Activated CD8-positive, alpha-beta memory T cell treated with anti-CD3 and anti-CD28 coated beads, Interleukin-2, amount 10 ng/mL, durations not matched to agents 7 days and 5 days (primary cell): ENCODE data around the gene ARHGAP32. TPM values are rescaled to one million over a fixed set of nuclear protein-coding genes. Genes with fewer than 3 reads are reported as not detected.

Source experiments
- ATAC-seq: fragments of 150-1000 bp; cut with Tn5 transposase; one replicate; pipeline ENCODE4 v1.10.0; 2021; ENCODE audit warnings: moderate library complexity
- CTCF ChIA-PET: fragments of 350-600 bp; sonication (Branson Sonifier 250); formaldehyde crosslinking; loops from one replicate; lab custom pipeline; 2021; ENCODE audit warnings: antibody characterized with exemption; lab: Charles Lee
- DNase-seq: peaks from one replicate; pipeline ENCODE4 v3.0.0-alpha.2; 2020
- H3K27ac Mint-ChIP-seq: one replicate; pipeline ENCODE4 v1.8.0; 2021; ENCODE audit warnings: mild to moderate bottlenecking, mixed read lengths
- H3K27me3 Mint-ChIP-seq: one replicate; pipeline ENCODE4 v1.8.0; 2021; ENCODE audit warnings: mixed read lengths
- H3K36me3 Mint-ChIP-seq: one replicate; pipeline ENCODE4 v1.8.0; 2021; ENCODE audit warnings: mild to moderate bottlenecking, mixed read lengths
- H3K4me1 Mint-ChIP-seq: one replicate; pipeline ENCODE4 v1.8.0; 2021; ENCODE audit warnings: mixed read lengths
- H3K4me3 Mint-ChIP-seq: one replicate; pipeline ENCODE4 v1.8.0; 2021; ENCODE audit warnings: mild to moderate bottlenecking, moderate library complexity, mixed read lengths
- H3K9me3 Mint-ChIP-seq: one replicate; pipeline ENCODE4 v1.8.0; 2022; ENCODE audit warnings: low read depth, mixed read lengths
- total RNA-seq, 2 experiments: library from RNA; stranded (reverse); gene quantifications; one replicate each; pipeline ENCODE4 v1.2.3, GENCODE V29; 2021

ARHGAP32 gene
- total RNA-seq, 2 experiments from 2014 or later = 1.0 to 1.3 TPM

GRCh38 chr11:129215506-129216245, 23.6 kb upstream of the ARHGAP32 start:
- H3K9me3 Mint-ChIP-seq = no peaks in the 10 kb centered on the region
- CTCF ChIA-PET = no interaction called here
- H3K4me1 Mint-ChIP-seq = peaks cover 2% of the 10 kb centered on the region
- H3K36me3 Mint-ChIP-seq = no peaks in the 10 kb centered on the region
- H3K27ac Mint-ChIP-seq = no peak overlapping the region
- DNase-seq (no peak), ATAC-seq (no peak)
- no peak overlapping the region for H3K4me3 Mint-ChIP-seq
- no peaks in the 10 kb centered on the region for H3K27me3 Mint-ChIP-seq

DNA sequence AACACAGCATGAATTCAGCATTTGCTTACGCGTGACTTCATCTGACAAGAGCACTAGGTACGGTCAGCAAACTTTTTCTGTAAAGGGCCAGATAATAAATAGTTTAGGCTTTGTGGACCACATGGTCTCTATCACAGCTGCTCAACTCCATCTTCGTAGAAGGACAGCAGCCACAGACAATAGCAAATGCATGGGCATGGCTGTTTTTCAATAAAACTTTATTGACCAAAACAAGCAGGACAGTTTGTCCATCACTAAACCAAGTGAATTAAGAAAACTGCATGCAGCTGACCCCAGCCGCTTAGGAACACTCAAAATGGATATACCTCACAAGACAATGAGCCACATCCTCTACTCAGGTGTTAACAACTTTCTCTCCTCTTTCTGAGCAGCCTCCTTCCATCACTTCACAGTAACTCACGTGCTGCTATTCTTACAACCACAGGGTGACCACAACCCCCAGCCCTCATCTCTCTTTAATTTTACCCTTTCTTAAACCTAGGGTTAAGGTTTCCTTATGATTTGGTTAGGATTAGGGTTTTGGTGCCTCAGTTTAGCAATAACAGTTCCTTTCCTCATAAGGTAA, 22.7 kb upstream of the ARHGAP32 start:
- no peak for DNase-seq
- CTCF ChIA-PET = no interaction called here
- Mint-ChIP-seq H3K4me1 (peaks cover 2% of the 10 kb centered on the region), H3K27ac (no peak overlapping the region), H3K9me3 (no peaks in the 10 kb centered on the region), H3K27me3 (no peaks in the 10 kb centered on the region), H3K4me3 (no peak overlapping the region), H3K36me3 (no peaks in the 10 kb centered on the region)
- no peak for ATAC-seq

DNA sequence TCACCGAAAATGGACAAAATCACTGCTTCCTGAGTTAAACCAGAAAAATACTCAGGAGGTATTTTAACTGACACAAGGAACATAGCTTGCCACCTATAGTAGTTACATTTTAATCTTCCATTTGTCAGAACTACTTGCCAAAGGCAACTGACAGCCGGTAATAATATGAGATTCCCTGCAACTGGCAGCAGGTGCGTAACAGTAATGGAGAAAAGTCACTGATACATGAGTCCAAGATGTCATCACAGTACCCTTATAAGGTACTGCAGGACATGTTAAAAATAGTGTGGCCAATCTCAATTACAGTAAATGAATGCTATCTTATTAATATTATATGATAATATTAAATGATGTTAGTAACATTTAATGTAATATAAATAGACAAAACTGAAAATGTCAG, 21.1 kb upstream of the ARHGAP32 start:
- CTCF ChIA-PET = no interaction called here
- H3K4me3 Mint-ChIP-seq = no peak overlapping the region
- H3K27ac Mint-ChIP-seq = no peak overlapping the region
- H3K36me3 Mint-ChIP-seq = no peaks in the 10 kb centered on the region
- ATAC-seq (no peak), DNase-seq (no peak)
- peaks cover 2% of the 10 kb centered on the region for H3K4me1 Mint-ChIP-seq
- H3K9me3 Mint-ChIP-seq = no peaks in the 10 kb centered on the region
- no peaks in the 10 kb centered on the region for H3K27me3 Mint-ChIP-seq

GRCh38 chr11:129211397-129211796, 19.3 kb upstream of the ARHGAP32 start:
- no peaks in the 10 kb centered on the region for H3K36me3 Mint-ChIP-seq
- ATAC-seq = no peak
- H3K9me3 Mint-ChIP-seq = no peaks in the 10 kb centered on the region
- H3K27me3 Mint-ChIP-seq = no peaks in the 10 kb centered on the region
- H3K4me1 Mint-ChIP-seq = peaks cover 2% of the 10 kb centered on the region
- CTCF ChIA-PET = no interaction called here
- DNase-seq = no peak
- no peak overlapping the region for H3K27ac Mint-ChIP-seq
- H3K4me3 Mint-ChIP-seq = no peak overlapping the region

DNA sequence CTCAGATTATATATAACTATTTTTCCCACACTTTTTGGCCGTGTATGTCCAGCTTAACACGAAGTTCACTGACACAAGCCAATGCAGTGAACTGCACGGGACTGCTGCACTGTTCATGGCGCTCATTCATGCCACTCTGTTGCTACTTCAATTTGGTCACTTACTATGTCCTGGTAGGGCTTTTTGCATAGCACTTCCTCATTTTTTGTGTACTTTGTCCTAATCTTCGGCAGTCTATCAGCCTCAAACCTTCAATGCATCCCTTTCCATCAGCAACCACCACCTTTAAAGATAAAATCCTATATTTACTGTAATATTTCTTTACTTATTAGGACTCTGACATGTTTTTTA, 18.7 kb upstream of the ARHGAP32 start:
- Mint-ChIP-seq H3K4me3 (no peak overlapping the region), H3K27ac (no peak overlapping the region), H3K27me3 (no peaks in the 10 kb centered on the region), H3K9me3 (no peaks in the 10 kb centered on the region), H3K4me1 (peaks cover 2% of the 10 kb centered on the region), H3K36me3 (no peaks in the 10 kb centered on the region)
- no peak for DNase-seq
- no peak for ATAC-seq
- CTCF ChIA-PET = no interaction called here

GRCh38 chr11:129209891-129210830, 18.0 kb upstream of the ARHGAP32 start:
- H3K36me3 Mint-ChIP-seq = no peaks in the 10 kb centered on the region
- no peak overlapping the region for H3K4me3 Mint-ChIP-seq
- no peaks in the 10 kb centered on the region for H3K27me3 Mint-ChIP-seq
- DNase-seq (no peak), ATAC-seq (no peak)
- no peaks in the 10 kb centered on the region for H3K9me3 Mint-ChIP-seq
- no peak overlapping the region for H3K27ac Mint-ChIP-seq
- CTCF ChIA-PET = no interaction called here
- H3K4me1 Mint-ChIP-seq = peaks cover 2% of the 10 kb centered on the region

DNA sequence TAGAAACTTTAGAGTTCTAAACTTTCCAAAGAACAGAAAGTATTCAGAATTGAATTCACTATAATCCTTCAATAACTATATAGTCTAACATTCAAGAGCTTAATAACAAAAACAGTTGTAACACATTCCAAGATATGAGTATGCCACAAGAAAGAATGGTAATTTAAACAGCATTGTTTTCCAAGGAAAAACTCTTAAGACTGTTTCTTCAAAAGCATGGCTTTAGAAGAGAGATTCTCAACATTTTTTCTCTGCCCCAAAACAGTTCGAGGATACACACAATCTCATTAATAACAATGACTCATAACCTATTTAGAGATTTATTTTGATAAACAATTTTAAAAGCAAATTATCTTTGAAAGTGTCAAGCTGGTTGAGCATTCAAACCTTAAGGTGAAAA, 16.7 kb upstream of the ARHGAP32 start:
- DNase-seq = no peak
- no peaks in the 10 kb centered on the region for H3K27me3 Mint-ChIP-seq
- H3K36me3 Mint-ChIP-seq = no peaks in the 10 kb centered on the region
- no peak overlapping the region for H3K27ac Mint-ChIP-seq
- no peaks in the 10 kb centered on the region for H3K4me1 Mint-ChIP-seq
- no peaks in the 10 kb centered on the region for H3K9me3 Mint-ChIP-seq
- H3K4me3 Mint-ChIP-seq = no peak overlapping the region
- ATAC-seq = no peak
- CTCF ChIA-PET = no interaction called here

DNA sequence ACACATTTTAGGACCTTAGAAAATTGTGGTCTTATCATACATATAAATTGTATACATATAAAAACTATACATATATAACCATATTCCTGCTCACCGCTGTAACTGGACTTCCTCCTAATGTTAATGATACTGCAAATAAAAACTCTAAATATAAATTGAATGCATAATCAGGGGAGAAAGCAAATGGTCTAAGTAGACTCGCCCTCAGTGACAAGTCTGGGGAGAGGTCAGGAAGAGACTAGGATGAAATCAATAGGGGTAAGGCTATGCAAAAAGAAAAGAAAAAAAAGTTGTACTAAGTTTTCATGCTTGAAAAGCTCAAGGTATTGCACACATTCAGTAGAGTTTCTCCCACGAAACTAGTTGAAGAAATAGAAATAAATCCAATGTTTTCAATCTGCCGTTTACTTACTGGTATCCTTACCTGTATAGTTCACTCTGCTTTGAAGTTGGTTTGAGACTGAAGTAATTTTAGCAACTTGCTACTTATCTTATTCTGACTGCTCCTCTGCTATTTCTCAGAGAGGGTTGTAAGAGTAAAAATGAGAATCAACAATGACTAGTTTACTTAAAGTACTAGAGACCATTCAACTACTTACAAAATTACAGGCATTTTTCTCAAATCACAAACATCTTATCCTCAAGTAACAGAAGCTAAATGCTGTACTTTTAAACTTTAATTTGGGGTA, 12.2 kb upstream of the ARHGAP32 start:
- Mint-ChIP-seq H3K36me3 (no peaks in the 10 kb centered on the region), H3K9me3 (no peaks in the 10 kb centered on the region), H3K27ac (no peak overlapping the region), H3K27me3 (no peaks in the 10 kb centered on the region), H3K4me1 (no peaks in the 10 kb centered on the region), H3K4me3 (no peak overlapping the region)
- CTCF ChIA-PET = no interaction called here
- DNase-seq = no peak
- ATAC-seq = no peak

DNA sequence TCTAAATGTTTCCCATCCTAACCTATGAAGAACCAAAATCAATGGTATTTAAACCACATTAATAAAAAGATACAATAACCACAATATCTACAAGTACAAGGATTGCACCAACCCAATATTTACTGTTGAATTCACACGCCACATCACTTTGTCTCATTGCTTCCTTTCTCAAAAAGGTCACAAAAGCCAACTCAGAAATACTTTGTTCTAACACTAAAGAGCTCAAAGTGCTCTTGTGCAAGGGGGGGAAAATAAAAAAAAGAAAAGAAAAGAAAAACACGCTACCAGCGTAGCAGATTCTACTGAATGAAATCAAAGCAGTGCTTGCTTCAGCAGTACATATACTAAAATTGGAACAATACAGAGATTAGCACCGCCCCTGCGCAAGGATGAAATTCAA, 10.5 kb upstream of the ARHGAP32 start:
- Mint-ChIP-seq H3K9me3 (no peaks in the 10 kb centered on the region), H3K27me3 (no peaks in the 10 kb centered on the region), H3K27ac (no peak overlapping the region), H3K4me3 (no peak overlapping the region), H3K36me3 (no peaks in the 10 kb centered on the region), H3K4me1 (no peaks in the 10 kb centered on the region)
- CTCF ChIA-PET = no interaction called here
- DNase-seq = no peak
- no peak for ATAC-seq

- H3K9me3 Mint-ChIP-seq = no peaks in the 10 kb centered on the region
- no peaks in the 10 kb centered on the region for H3K4me1 Mint-ChIP-seq
- no peaks in the 10 kb centered on the region for H3K27me3 Mint-ChIP-seq
- no peak for DNase-seq
- H3K4me3 Mint-ChIP-seq = no peak overlapping the region
- H3K36me3 Mint-ChIP-seq = no peaks in the 10 kb centered on the region
- CTCF ChIA-PET = no interaction called here
- no peak overlapping the region for H3K27ac Mint-ChIP-seq
- ATAC-seq = no peak
These were observed 3.6 kb upstream of the ARHGAP32 start for GRCh38 chr11:129195682-129196081.

- no peak overlapping the region for H3K4me3 Mint-ChIP-seq
- CTCF ChIA-PET = no interaction called here
- ATAC-seq (no peak), DNase-seq (no peak)
- no peaks in the 10 kb centered on the region for H3K36me3 Mint-ChIP-seq
- H3K9me3 Mint-ChIP-seq = no peaks in the 10 kb centered on the region
- H3K27ac Mint-ChIP-seq = no peak overlapping the region
- no peaks in the 10 kb centered on the region for H3K4me1 Mint-ChIP-seq
- H3K27me3 Mint-ChIP-seq = no peaks in the 10 kb centered on the region
These were observed 476 bp downstream of the ARHGAP32 start for GRCh38 chr11:129191649-129192048.

GRCh38 chr11:129190087-129190486, 2.0 kb downstream of the ARHGAP32 start:
- Mint-ChIP-seq H3K27me3 (no peaks in the 10 kb centered on the region), H3K27ac (no peak overlapping the region), H3K4me3 (no peak overlapping the region), H3K4me1 (no peaks in the 10 kb centered on the region), H3K9me3 (no peaks in the 10 kb centered on the region), H3K36me3 (no peaks in the 10 kb centered on the region)
- ATAC-seq (no peak), DNase-seq (no peak)
- CTCF ChIA-PET = no interaction called here

DNA sequence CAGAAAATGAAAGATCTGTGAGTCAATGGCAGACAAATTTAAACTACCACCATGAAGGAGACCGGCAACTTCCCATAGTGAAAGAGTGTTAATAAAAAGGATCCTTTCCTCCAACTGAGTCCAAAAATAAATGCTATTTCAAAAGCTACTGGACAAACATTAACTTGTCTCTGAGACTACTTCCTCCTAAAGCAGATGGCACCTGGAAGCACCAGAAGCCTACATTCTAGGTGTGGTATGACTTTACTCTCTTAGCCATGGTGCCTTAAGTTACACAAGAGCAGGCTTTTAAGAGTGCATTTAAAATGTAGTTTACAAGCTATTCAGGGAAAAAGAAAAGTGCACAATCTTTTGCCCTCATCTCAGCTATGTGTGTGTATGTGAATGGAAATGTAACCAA, 2.5 kb downstream of the ARHGAP32 start:
- Mint-ChIP-seq H3K4me3 (no peak overlapping the region), H3K4me1 (no peaks in the 10 kb centered on the region), H3K36me3 (no peaks in the 10 kb centered on the region), H3K27me3 (no peaks in the 10 kb centered on the region), H3K27ac (no peak overlapping the region), H3K9me3 (no peaks in the 10 kb centered on the region)
- DNase-seq (no peak), ATAC-seq (no peak)
- CTCF ChIA-PET = no interaction called here
